PC-9 (cell line): ENCODE results near the gene PKD1L1.

Experiments used
- EZH2 ChIP-seq: fragments of 200-600 bp; sonication (generic); IDR thresholded peaks from 2 replicates; pipeline ENCODE4 v1.8.0; 2017; ENCODE audit warnings: antibody characterized with exemption, low read depth
- TF ChIP-seq, protein P1 (sequence below): fragments of 200-600 bp; sonication (generic); conservative IDR thresholded peaks from 2 replicates; pipeline ENCODE4 v1.6.1; 2017; ENCODE audit warnings: mixed run types, antibody characterized with exemption, mild to moderate bottlenecking, moderate library complexity

DNA sequence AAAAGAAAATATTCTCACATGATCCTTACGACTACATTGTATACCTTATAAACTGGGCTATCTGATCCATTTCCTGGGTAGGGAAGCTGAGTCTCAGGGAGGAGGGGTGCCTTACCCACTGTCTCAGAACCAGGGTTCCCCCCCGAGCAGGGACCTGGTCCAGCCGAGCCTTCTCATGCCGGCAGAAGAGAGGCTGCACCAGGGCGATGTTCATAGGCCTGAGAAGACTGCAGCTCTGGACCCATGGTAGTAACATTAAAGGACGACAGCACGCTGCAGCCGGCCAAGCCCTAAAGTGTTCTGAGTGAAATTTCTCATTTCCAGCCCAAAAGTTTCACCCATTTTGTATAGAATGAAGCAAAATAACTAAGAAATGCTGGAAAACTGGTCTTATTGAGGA, 203.4 kb downstream of the PKD1L1 start:
- TF ChIP-seq, protein P1, sequence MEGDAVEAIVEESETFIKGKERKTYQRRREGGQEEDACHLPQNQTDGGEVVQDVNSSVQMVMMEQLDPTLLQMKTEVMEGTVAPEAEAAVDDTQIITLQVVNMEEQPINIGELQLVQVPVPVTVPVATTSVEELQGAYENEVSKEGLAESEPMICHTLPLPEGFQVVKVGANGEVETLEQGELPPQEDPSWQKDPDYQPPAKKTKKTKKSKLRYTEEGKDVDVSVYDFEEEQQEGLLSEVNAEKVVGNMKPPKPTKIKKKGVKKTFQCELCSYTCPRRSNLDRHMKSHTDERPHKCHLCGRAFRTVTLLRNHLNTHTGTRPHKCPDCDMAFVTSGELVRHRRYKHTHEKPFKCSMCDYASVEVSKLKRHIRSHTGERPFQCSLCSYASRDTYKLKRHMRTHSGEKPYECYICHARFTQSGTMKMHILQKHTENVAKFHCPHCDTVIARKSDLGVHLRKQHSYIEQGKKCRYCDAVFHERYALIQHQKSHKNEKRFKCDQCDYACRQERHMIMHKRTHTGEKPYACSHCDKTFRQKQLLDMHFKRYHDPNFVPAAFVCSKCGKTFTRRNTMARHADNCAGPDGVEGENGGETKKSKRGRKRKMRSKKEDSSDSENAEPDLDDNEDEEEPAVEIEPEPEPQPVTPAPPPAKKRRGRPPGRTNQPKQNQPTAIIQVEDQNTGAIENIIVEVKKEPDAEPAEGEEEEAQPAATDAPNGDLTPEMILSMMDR = no peak
- TF ChIP-seq EZH2 = no peak
